Activated effector memory CD4-positive, alpha-beta T cell treated with Interleukin-2 at 50 U/mL for 16 hours (primary cell): ENCODE measurements around the gene ZNF230.

Experiments used
- DNase-seq: peaks from one replicate; pipeline ENCODE4 v3.0.0-alpha.2; 2020

ZNF230 gene

GRCh38 chr19:44050740-44051649 is 48.2 kb downstream of the ZNF230 start:
- DNase-seq: peak; percentile 6

- peak; percentile 62 for DNase-seq
Measured at GRCh38 chr19:44051650-44052402, 49.1 kb downstream of the ZNF230 start, which contains the start of gene ZNF223. Gene ZNF223 (plus strand): TSS chr19:44052036. CDS start chr19:44055177, 3,141 bp downstream.

DNA sequence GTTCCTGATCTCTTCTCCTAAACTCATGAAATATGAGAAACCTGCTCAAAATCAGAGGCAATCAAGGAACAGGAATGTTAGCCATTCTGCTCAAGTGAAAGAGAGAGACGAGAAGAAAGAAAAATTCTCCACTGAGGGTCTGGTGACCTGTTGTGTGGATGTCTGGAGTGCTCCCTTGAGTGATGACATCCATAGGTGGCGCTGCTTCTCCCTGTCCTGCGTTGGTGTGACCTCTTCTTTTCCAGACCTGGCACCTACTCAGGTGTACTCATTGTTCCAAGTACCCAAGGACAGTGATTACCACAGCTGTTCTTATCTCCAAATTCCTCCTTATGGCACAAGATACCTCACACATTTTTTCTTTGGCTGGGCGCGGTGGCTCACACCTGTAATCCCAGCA is 53.1 kb downstream of the ZNF230 start:
- no peak for DNase-seq

- DNase-seq: no peak
Measured at GRCh38 chr19:44059229-44059628, 56.5 kb downstream of the ZNF230 start.

GRCh38 chr19:44061038-44061437 is 58.3 kb downstream of the ZNF230 start:
- no peak for DNase-seq
